HG03442 (cell line): ENCODE results near the gene ERFL.
"Not testable (repeated sequence)": the region's sequence is repeated elsewhere in the genome, so short reads cannot be mapped to it uniquely, and the experiment has no call there.

Experiments
- ATAC-seq: cut with Tn5 transposase; IDR thresholded peaks from one replicate; pipeline ENCODE4 v1.9.1; 2021; ENCODE audit warnings: mild to moderate bottlenecking, moderate library complexity; ENCODE audit not compliant: unreplicated experiment

The ERFL gene

DNA sequence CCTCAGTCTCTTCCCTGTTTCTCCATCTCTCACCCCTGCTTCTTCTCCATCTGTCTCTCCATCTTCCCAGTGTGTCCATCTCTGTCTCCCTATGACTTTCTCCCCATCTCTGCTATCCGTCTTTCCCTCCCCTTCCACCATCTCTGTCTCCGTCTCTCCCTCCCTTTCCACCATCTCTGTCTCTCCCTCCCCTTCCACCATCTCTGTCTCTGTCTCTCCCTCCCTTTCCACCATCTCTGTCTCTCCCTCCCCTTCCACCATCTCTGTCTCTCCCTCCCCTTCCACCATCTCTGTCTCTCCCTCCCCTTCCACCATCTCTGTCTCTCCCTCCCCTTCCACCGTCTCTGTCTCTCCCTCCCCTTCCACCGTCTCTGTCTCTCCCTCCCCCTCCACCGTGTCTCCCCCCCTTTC is 13.8 kb downstream of the ERFL start:
- ATAC-seq: not testable (repeated sequence)

GRCh38 chr19:41913538-41914423 is 14.5 kb downstream of the ERFL start:
- ATAC-seq: no peak

DNA sequence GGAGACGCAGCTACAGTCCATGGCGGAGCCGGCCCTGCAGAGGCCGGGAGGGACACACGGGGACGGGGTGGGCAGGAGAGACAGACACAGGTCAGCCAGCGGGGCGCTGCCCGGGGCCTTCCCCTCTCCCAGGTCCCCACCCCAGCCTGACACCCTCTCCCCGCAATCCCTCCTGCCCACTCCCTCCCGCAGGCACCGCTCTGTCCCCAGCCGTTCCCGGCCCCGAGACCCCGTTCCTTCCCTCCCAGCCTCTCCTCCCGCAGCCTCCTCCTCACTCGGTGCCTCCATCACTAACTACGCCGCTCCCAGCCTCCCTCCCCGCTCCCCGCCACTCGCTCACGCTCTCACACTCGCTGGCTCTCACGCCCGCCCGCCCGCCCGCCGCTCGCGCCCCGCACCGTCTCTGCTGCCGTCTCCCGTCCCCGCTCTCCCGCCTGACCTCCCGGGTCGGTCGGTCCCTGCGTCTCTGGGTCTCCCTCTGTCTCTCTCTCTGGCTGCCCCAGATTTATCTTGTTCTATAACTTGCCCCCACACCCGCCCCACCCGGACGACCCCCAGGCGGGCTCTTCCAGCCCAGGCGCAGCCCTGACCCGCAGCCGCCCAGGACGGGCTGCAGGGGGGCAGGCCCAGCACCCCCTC is 15.2 kb downstream of the ERFL start:
- ATAC-seq: no peak

DNA sequence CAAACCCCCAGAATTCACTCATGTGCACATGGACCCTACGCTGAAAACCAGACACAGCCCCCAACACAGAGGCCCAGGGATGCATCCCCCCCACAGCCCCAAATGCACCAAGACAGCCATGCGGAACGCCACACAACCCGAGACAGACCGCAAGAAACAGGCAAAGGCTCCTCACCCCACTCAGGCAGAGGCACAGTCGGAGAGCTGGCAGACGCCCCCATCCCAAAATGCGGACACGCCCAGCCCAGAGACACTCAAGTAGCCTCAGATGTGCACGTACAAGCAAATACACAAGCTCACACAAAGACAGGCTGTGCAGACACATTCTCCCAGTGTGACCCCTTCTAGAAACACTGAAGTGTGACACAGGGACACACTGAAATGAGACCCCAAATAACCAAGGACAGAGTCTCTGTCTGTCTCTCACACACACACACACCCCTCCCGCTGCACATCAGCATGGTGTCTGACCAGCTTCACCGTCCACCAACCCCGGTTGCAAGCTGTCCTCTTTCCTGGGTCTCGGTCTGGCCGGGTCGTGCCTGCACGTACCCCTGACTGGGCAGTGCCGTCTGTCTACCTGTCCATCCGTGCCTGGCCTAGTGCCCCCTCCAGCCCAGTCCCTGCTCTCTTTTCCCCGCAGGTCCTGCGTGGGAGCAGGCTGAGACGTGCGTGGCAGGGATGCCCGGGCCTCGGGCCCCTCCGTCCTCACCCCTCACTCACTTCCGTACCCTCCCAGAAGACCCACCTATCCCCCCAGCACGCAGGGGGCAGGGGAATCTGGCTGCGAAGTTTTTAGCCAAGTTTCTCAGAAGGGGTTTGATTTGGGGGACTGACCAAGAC is 16.1 kb downstream of the ERFL start:
- no peak for ATAC-seq

- no peak for ATAC-seq
Observed at GRCh38 chr19:41910992-41911888, 17.0 kb downstream of the ERFL start.

GRCh38 chr19:41910240-41910991 is 17.8 kb downstream of the ERFL start:
- ATAC-seq: no peak

GRCh38 chr19:41909706-41910105 is 18.5 kb downstream of the ERFL start:
- no peak for ATAC-seq

DNA sequence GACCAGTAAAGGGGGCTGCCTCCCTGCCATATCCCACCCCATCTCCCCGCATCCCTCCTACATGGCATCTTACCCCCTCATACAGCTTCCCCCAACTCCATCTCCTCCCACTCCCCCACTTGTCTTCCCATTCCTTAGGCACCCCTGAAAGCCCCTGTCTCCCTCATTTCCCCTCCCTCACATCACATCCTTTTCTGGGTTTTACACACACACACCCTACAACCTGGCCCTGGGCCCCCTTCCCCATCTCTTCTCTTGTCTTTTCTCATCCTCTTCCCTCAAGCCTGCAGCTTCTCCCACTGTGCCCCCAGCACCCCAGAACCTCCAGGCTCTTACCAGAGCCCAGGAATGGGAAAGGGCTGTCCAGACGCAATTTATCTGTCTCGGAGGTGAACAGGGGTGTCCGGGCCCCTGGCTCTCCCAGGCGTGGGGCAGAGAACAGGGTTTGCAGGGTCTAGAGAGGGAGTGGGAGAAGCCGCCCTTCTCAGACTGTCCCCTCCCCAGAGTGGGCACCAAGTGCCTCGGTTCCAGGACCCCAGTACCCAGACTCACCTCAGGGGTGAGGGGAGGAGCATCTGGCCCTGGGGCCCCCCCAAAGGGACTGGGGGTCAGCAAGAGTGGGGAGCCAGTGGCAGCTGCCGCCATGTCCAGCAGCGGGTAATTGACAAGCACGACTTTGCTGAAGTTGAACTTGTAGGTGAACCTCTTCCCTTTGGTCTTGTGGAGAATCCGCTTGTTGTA is 19.4 kb downstream of the ERFL start:
- no peak for ATAC-seq

DNA sequence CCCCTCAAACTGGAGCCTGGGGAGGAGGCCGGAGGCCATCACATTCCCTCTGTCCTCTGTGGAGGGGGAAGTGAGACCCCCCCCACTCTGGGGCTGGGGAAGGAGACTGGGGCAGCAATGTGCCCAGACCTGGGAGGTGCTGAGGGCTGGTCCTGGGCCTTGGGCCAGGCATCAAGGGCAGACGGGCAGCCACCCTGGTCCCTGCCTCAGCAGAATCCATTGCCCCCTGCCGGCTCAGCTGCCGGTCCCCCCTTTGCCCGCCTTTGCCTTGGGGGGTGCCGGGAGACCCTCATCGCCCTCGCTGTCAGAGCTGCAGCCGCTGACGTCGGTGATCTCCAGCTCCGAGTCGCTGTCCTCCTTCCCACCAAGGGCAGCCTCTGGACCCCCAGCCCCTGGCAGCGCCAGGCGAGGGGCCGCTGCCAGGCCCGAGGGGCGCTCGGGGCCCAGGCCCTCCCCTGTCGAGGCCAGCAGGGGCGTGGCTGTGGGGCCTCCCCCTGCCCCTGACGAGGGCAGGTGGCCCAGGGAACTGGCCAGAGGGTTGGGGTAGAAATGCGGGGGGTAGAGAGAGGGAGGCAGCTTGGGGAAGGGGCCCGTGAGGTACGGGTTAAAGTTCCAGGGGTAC is 20.1 kb downstream of the ERFL start:
- ATAC-seq: no peak

DNA sequence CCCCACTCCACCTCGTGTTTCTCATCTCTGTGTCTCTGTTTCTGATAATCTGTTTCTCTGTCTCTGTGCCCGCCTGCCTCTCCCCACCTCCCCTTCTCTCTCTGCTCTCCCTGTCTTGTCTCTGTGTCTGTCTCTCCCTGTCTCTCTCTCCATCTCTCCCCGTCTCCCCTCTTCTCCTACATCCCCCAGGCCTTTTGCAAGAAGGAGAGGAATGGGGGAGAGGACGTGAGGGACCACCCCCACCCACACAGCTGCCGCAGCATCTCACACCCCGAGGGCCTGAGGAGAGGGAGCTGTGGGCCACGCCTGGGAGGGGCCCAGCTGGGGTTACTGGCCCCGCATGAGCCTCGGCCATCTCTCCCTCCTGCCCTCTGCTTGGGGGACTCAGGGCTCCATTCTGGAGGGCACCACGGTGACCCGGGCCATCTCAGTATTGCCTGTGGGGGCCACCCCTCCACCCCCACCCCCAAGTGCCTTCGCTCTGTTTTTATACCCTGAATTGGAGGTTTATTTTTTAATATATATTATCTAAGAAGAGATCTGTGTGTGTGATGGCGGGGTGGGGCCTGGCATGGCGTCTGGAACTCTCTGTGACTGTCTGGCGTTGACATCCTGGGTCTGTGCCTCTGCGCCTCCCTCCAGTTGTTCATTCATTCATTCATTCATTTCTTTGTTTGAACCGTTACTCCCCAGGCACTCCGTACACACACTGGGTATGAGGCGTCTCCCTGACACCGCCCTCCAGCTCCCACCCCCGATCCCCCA is 21.2 kb downstream of the ERFL start:
- no peak for ATAC-seq

- no peak for ATAC-seq
Observed at GRCh38 chr19:41906271-41906670, 22.0 kb downstream of the ERFL start.

GRCh38 chr19:41905273-41906002 is 22.8 kb downstream of the ERFL start:
- no peak for ATAC-seq

DNA sequence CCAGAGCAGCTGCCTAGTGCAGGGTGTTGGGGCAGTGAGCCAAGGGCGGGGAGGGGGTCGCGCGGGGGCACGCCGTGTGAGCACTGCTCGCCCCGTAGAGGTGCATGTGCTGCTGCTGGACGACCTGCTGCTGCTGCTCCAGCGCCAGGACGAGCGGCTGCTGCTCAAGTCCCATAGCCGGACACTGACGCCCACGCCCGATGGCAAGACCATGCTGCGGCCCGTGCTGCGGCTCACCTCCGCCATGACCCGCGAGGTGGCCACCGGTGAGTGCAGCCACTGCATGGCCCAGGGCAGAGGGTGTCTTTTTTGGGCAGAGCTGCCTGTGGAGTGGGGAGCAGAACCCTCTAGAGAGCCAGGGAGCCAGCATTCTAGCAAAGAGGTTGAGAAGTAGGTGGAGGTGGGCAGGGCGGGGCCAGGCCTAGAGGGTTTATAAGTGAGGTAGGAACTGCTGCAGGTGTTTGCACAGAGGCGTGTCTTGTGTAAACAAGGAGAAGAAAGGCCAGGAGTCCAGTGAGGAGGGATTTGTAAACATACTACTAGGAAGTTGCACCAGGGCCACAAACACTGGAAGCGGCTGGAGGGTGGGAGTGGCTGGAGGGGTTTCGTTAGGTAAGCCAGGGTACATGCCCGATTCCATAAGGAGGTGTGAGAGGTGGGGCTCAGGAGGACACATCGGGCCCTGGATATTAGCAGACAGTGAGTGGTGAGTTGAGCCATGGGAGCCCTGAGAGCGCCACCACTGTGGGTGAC is 24.0 kb downstream of the ERFL start:
- ATAC-seq: no peak

- ATAC-seq: no peak
Observed at GRCh38 chr19:41903193-41903953, 24.9 kb downstream of the ERFL start.

- no peak for ATAC-seq
Observed at GRCh38 chr19:41902594-41902993, 25.7 kb downstream of the ERFL start.
